Activated T-helper 1 cell treated with anti-CD3 and anti-CD28 coated beads, Interleukin-12 subunit alpha, Interleukin-12 subunit beta, Interleukin-2, Interleukin-4 antibody, amounts not matched to agents 30 ng/mL and 10 ng/mL and 1 ng/mL, durations not matched to agents 14 hours and 24 hours and 36 hours (primary cell): ENCODE results near the gene MTOR. TPM values are rescaled to one million over a fixed set of nuclear protein-coding genes. Genes with fewer than 3 reads are reported as not detected.
A peak's percentile ranks its signal among the peaks of the same experiment; 100 is the strongest.

ENCODE experiments used
- DNase-seq: peaks from one replicate; pipeline ENCODE4 v3.0.0; 2021; ENCODE audit warnings: low spot score
- H3K27ac Mint-ChIP-seq: one replicate; pipeline ENCODE4 v1.8.0; 2021; ENCODE audit warnings: mild to moderate bottlenecking, mixed read lengths
- H3K27me3 Mint-ChIP-seq: one replicate; pipeline ENCODE4 v1.8.0; 2022; ENCODE audit warnings: mild to moderate bottlenecking, moderate library complexity, mixed read lengths; ENCODE audit not compliant: insufficient read depth
- H3K36me3 Mint-ChIP-seq: one replicate; pipeline ENCODE4 v1.8.0; 2021; ENCODE audit warnings: low read depth, mixed read lengths
- H3K4me1 Mint-ChIP-seq: one replicate; pipeline ENCODE4 v1.8.0; 2021; ENCODE audit warnings: low read depth, mixed read lengths
- H3K4me3 Mint-ChIP-seq: one replicate; pipeline ENCODE4 v1.8.0; 2021; ENCODE audit warnings: mild to moderate bottlenecking, moderate library complexity, mixed read lengths
- H3K9me3 Mint-ChIP-seq: one replicate; pipeline ENCODE4 v1.8.0; 2021; ENCODE audit warnings: mixed read lengths
- intact Hi-C: fragments of 100-400 bp; cut with micrococcal nuclease; formaldehyde crosslinking; loops from one replicate; pipeline ENCODE4 v1.15.1; 2024
- total RNA-seq: library from RNA; stranded (reverse); gene quantifications from 2 replicates; pipeline ENCODE4 v1.2.3, GENCODE V29; 2022

The MTOR gene
- total RNA-seq, 1 donor from 2014 or later = 48.7 TPM

GRCh38 chr1:11233208-11233607 lies 29.1 kb downstream of the MTOR start:
- H3K27ac Mint-ChIP-seq = no peak overlapping the region
- peaks cover 9% of the 10 kb centered on the region for H3K4me1 Mint-ChIP-seq
- no peak for DNase-seq
- no peaks in the 10 kb centered on the region for H3K9me3 Mint-ChIP-seq
- peaks cover 52% of the 10 kb centered on the region for H3K36me3 Mint-ChIP-seq
- H3K27me3 Mint-ChIP-seq = no peaks in the 10 kb centered on the region
- no peak overlapping the region for H3K4me3 Mint-ChIP-seq
- intact Hi-C loops = no loop called here

- no peak overlapping the region for H3K27ac Mint-ChIP-seq
- H3K9me3 Mint-ChIP-seq = no peaks in the 10 kb centered on the region
- DNase-seq = no peak
- no peaks in the 10 kb centered on the region for H3K27me3 Mint-ChIP-seq
- peaks cover 8% of the 10 kb centered on the region for H3K4me1 Mint-ChIP-seq
- no peak overlapping the region for H3K4me3 Mint-ChIP-seq
- intact Hi-C loops = no loop called here
- peaks cover 60% of the 10 kb centered on the region for H3K36me3 Mint-ChIP-seq
These were observed 33.1 kb downstream of the MTOR start for GRCh38 chr1:11229203-11229602.

- no peak for DNase-seq
- intact Hi-C loops = no loop called here
- no peaks in the 10 kb centered on the region for H3K27me3 Mint-ChIP-seq
- H3K27ac Mint-ChIP-seq = peak overlapping the region; percentile 14
- H3K9me3 Mint-ChIP-seq = no peaks in the 10 kb centered on the region
- H3K36me3 Mint-ChIP-seq = peaks cover 53% of the 10 kb centered on the region
- no peak overlapping the region for H3K4me3 Mint-ChIP-seq
- peaks cover 8% of the 10 kb centered on the region for H3K4me1 Mint-ChIP-seq
These were observed 35.0 kb downstream of the MTOR start for GRCh38 chr1:11227106-11228077.

GRCh38 chr1:11216074-11216473 lies 46.3 kb downstream of the MTOR start:
- Mint-ChIP-seq H3K36me3 (peaks cover 42% of the 10 kb centered on the region), H3K27ac (no peak overlapping the region), H3K4me1 (no peaks in the 10 kb centered on the region), H3K9me3 (no peaks in the 10 kb centered on the region), H3K4me3 (no peak overlapping the region), H3K27me3 (no peaks in the 10 kb centered on the region)
- no peak for DNase-seq
- intact Hi-C loops = no loop called here

- H3K4me1 Mint-ChIP-seq = no peaks in the 10 kb centered on the region
- peaks cover 46% of the 10 kb centered on the region for H3K36me3 Mint-ChIP-seq
- no peaks in the 10 kb centered on the region for H3K27me3 Mint-ChIP-seq
- DNase-seq = no peak
- no peaks in the 10 kb centered on the region for H3K9me3 Mint-ChIP-seq
- intact Hi-C loops = no loop called here
- H3K4me3 Mint-ChIP-seq = no peak overlapping the region
- no peak overlapping the region for H3K27ac Mint-ChIP-seq
These were observed 46.9 kb downstream of the MTOR start for GRCh38 chr1:11215381-11216005.

GRCh38 chr1:11214698-11215380 lies 47.5 kb downstream of the MTOR start:
- no peaks in the 10 kb centered on the region for H3K9me3 Mint-ChIP-seq
- no peak for DNase-seq
- no peak overlapping the region for H3K4me3 Mint-ChIP-seq
- intact Hi-C loops = no loop called here
- no peaks in the 10 kb centered on the region for H3K4me1 Mint-ChIP-seq
- H3K36me3 Mint-ChIP-seq = peaks cover 45% of the 10 kb centered on the region
- no peak overlapping the region for H3K27ac Mint-ChIP-seq
- no peaks in the 10 kb centered on the region for H3K27me3 Mint-ChIP-seq

- intact Hi-C loops = no loop called here
- Mint-ChIP-seq H3K36me3 (peaks cover 46% of the 10 kb centered on the region), H3K27ac (no peak overlapping the region), H3K27me3 (no peaks in the 10 kb centered on the region), H3K4me3 (no peak overlapping the region), H3K4me1 (no peaks in the 10 kb centered on the region), H3K9me3 (no peaks in the 10 kb centered on the region)
- DNase-seq = no peak
These were observed 50.3 kb downstream of the MTOR start for GRCh38 chr1:11211925-11212587.

- no peaks in the 10 kb centered on the region for H3K9me3 Mint-ChIP-seq
- intact Hi-C loops = no loop called here
- no peaks in the 10 kb centered on the region for H3K4me1 Mint-ChIP-seq
- no peak overlapping the region for H3K4me3 Mint-ChIP-seq
- H3K36me3 Mint-ChIP-seq = peaks cover 40% of the 10 kb centered on the region
- DNase-seq = no peak
- no peaks in the 10 kb centered on the region for H3K27me3 Mint-ChIP-seq
- H3K27ac Mint-ChIP-seq = no peak overlapping the region
These were observed 50.9 kb downstream of the MTOR start for GRCh38 chr1:11211461-11211860.

- intact Hi-C loops = no loop called here
- no peak for DNase-seq
- H3K36me3 Mint-ChIP-seq = peaks cover 44% of the 10 kb centered on the region
- H3K4me1 Mint-ChIP-seq = no peaks in the 10 kb centered on the region
- H3K27me3 Mint-ChIP-seq = no peaks in the 10 kb centered on the region
- H3K4me3 Mint-ChIP-seq = no peak overlapping the region
- no peaks in the 10 kb centered on the region for H3K9me3 Mint-ChIP-seq
- no peak overlapping the region for H3K27ac Mint-ChIP-seq
These were observed 54.3 kb downstream of the MTOR start for GRCh38 chr1:11207898-11208611.

- Mint-ChIP-seq H3K4me3 (no peak overlapping the region), H3K9me3 (no peaks in the 10 kb centered on the region)
- intact Hi-C loops = no loop called here
These were observed 57.8 kb downstream of the MTOR start for GRCh38 chr1:11204396-11205190.

GRCh38 chr1:11198851-11199594 lies 63.3 kb downstream of the MTOR start:
- intact Hi-C loops = no loop called here
- DNase-seq = no peak
- H3K4me1 Mint-ChIP-seq = no peaks in the 10 kb centered on the region
- H3K4me3 Mint-ChIP-seq = no peak overlapping the region
- no peak overlapping the region for H3K27ac Mint-ChIP-seq
- no peaks in the 10 kb centered on the region for H3K9me3 Mint-ChIP-seq
- H3K36me3 Mint-ChIP-seq = peaks cover 32% of the 10 kb centered on the region
- H3K27me3 Mint-ChIP-seq = no peaks in the 10 kb centered on the region

More at GRCh38 chr1:11204396-11205190, 57.8 kb downstream of the MTOR start:
- no peak for DNase-seq
- no peaks in the 10 kb centered on the region for H3K27me3 Mint-ChIP-seq
- peaks cover 24% of the 10 kb centered on the region for H3K36me3 Mint-ChIP-seq
- H3K4me1 Mint-ChIP-seq = no peaks in the 10 kb centered on the region
- no peak overlapping the region for H3K27ac Mint-ChIP-seq
